Activated CD4-positive, alpha-beta T cell treated with anti-CD3 and anti-CD28 coated beads, Interleukin-2, amount 50 U/mL, for 16 hours (primary cell): ENCODE data around the gene PARVB.
"Not testable (repeated sequence)": the region's sequence is repeated elsewhere in the genome, so short reads cannot be mapped to it uniquely, and the experiment has no call there.

Source experiments
- DNase-seq: peaks from one replicate; pipeline ENCODE4 v3.0.0-alpha.2; 2020

The PARVB gene

GRCh38 chr22:44091021-44091721 is 67.1 kb downstream of the PARVB start:
- DNase-seq, result peak; percentile 44

GRCh38 chr22:44091751-44092150 is 67.6 kb downstream of the PARVB start:
- DNase-seq, result no peak

GRCh38 chr22:44092636-44093220 is 68.6 kb downstream of the PARVB start:
- no peak for DNase-seq

DNA sequence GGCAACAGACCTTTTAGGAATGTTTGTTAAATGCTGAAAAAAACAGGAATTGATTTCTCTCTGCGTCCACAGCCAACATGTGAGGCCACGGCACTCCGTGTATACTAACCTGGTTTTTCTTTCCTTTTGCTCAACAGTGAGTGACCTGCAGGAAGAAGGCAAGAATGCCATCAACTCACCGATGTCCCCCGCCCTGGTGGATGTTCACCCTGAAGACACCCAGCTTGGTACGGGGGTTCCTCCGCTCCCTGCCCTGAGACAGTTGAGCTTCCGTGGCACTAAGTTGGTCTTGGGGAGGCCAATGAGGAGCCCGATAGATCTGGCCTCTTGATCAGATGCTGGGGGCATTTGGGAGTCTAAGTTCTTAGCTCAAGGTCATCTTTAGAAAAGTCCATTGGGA is 69.7 kb downstream of the PARVB start:
- DNase-seq, result no peak

- no peak for DNase-seq
These were observed 70.7 kb downstream of the PARVB start for GRCh38 chr22:44094751-44095302.

GRCh38 chr22:44096736-44097135 is 72.6 kb downstream of the PARVB start:
- no peak for DNase-seq

- no peak for DNase-seq
These were observed 73.3 kb downstream of the PARVB start for GRCh38 chr22:44097263-44098020.

DNA sequence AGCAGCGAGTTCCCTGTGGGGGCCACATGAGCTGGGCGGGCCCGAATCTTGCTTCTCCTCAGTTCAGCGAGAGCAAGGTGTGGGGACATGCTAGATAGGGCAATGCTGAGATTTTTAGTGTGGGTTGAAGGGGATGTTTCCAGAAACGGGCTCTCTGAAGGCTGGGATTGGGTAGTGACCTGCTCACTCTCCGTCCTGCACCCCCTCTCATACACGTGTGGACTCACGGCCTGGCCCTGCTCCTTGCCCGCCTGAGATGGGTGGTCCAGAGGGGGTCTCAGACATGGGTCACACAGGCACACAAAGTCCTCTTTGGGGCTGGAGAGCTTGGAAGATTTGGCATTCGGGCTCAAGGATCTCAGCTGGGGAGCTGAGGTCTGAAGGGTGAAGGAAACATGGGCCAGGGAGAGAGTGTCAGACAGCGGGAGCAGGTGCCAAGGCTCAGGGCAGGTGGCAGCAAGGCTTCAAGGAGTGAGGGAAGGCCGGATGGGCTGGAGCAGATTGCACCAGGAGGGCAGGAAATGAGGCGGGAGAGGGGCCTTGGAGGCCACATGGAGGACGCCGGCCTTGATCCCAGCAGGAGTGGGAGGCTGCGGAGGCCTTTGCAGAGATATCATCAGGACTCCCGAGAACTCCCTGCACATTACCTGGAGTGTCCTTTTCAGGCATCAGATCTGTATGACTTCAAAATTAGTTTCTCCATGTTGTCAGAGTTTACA is 74.1 kb downstream of the PARVB start:
- no peak for DNase-seq

- no peak for DNase-seq
These were observed 74.9 kb downstream of the PARVB start for GRCh38 chr22:44098966-44099530.

GRCh38 chr22:44099696-44100095 is 75.6 kb downstream of the PARVB start:
- DNase-seq, result no peak

- DNase-seq, result no peak
These were observed 76.3 kb downstream of the PARVB start for GRCh38 chr22:44100411-44100810.

DNA sequence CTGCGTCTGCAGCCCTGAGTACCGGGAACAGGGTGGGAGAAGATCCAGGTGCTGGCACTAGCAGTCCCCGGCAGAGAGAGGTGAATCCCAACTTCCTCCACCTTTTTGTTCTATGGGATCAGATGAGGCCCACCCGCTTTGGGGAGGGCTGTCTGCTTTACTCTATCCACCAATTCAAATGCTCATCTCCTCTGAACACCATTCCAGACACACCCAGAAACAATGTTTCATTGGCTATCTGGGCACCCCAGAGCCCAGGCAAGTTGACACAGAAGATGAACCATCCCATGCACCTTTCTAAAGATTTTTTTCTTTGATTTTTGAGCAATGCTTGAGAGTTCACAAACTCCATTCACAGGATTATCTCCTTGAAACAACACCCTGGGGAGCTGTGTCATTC is 78.0 kb downstream of the PARVB start:
- no peak for DNase-seq

DNA sequence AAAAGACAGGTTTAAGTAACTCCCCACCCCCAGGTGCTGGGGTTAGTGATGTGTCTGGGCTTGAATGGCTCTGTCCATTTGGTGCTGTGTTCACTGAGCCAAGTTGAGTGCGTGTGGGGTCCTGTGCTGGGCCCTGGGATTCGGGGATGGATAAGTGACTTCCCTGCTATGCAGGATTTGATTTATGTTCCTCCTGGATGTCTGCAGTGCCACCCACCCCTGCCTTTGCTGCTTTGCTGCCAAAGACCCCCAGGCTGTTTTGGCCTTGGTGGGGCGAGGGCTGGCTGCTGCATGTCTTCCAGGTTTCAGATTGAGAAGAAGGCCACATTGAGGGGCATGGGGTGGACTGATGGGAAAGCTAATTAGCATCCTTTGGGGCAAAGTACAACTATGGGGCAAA is 78.8 kb downstream of the PARVB start:
- DNase-seq, result no peak

GRCh38 chr22:44103735-44104480 is 79.8 kb downstream of the PARVB start:
- no peak for DNase-seq

DNA sequence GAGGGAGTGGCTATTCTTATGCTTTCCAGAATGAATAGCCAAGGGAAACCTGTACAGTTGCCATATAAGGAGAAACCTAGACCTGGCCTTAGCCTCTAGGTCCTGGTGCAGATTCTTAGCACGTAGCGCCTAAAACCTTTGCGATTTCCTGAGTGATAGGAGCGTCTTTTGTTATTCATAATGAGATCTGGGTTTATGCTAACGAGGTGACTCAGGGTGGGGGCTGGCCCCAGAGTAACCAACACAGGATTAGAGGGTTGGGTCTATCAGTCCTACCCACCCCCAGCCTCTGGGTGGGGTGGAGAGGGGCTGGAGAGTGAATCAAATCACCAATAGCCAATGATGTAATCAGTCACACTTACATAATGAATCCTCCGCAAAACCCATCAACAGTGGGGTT is 83.2 kb downstream of the PARVB start:
- peak; percentile 46 for DNase-seq

GRCh38 chr22:44108076-44108475 is 84.0 kb downstream of the PARVB start:
- DNase-seq, result no peak

- DNase-seq, result no peak
These were observed 84.8 kb downstream of the PARVB start for GRCh38 chr22:44108806-44109385.

GRCh38 chr22:44109416-44109815 is 85.3 kb downstream of the PARVB start:
- DNase-seq, result no peak

GRCh38 chr22:44110656-44111055 is 86.6 kb downstream of the PARVB start:
- DNase-seq, result not testable (repeated sequence)

GRCh38 chr22:44111562-44112155 is 87.6 kb downstream of the PARVB start:
- DNase-seq, result no peak

GRCh38 chr22:44112191-44112590 is 88.1 kb downstream of the PARVB start:
- no peak for DNase-seq
